Neural cell (in vitro differentiated cells): ENCODE data around the gene GAREM1. TPM values are rescaled to one million over a fixed set of nuclear protein-coding genes. Genes with fewer than 3 reads are reported as not detected.

Experiments
- H2AFZ ChIP-seq: fragments of 200-600, 300-800 bp; sonication (generic), shearing (Covaris generic); 2 replicates; pipeline ENCODE4 v1.6.0; 2014; ENCODE audit warnings: low read depth, mild to moderate bottlenecking, antibody characterized with exemption, low read length, moderate library complexity
- H3F3A ChIP-seq: fragments of 200-600 bp; shearing (Covaris generic); 2 replicates; pipeline ENCODE4 v1.6.1; 2016; ENCODE audit warnings: mild to moderate bottlenecking, moderate library complexity, mixed read lengths, antibody characterized with exemption, low read length; ENCODE audit not compliant: insufficient read depth, poor library complexity, severe bottlenecking
- H3K27ac ChIP-seq: fragments of 200-600, 300-800 bp; sonication (generic), shearing (Covaris generic); 2 replicates; pipeline ENCODE4 v1.5.1; 2014; ENCODE audit warnings: mild to moderate bottlenecking, low read length, moderate library complexity
- H3K27me3 ChIP-seq: fragments of 300-800, 200-600 bp; sonication (generic), shearing (Covaris generic); 2 replicates; pipeline ENCODE4 v1.6.0; 2014; ENCODE audit warnings: mild to moderate bottlenecking, low read depth, low read length, moderate library complexity; ENCODE audit not compliant: insufficient read depth
- H3K36me3 ChIP-seq: fragments of 300-800, 200-600 bp; sonication (generic), shearing (Covaris generic); 2 replicates; pipeline ENCODE4 v1.5.1; 2014; ENCODE audit warnings: mild to moderate bottlenecking, antibody characterized with exemption, low read length, moderate library complexity; ENCODE audit not compliant: insufficient read depth
- H3K4me2 ChIP-seq: fragments of 300-800, 200-600 bp; sonication (generic), shearing (Covaris generic); 2 replicates; pipeline ENCODE4 v1.6.0; 2014; ENCODE audit warnings: mild to moderate bottlenecking, low read length
- H3K4me3 ChIP-seq: fragments of 300-800, 200-600 bp; sonication (generic), shearing (Covaris generic); 2 replicates; pipeline ENCODE4 v1.5.1; 2014; ENCODE audit warnings: mild to moderate bottlenecking, low read length, moderate library complexity
- H3K79me2 ChIP-seq: fragments of 200-600 bp; shearing (Covaris generic); replicated peaks from 2 replicates; pipeline ENCODE4 v1.6.0; 2014; ENCODE audit warnings: mild to moderate bottlenecking, low read length, moderate library complexity; ENCODE audit not compliant: insufficient read depth
- H3K9ac ChIP-seq: fragments of 300-800, 200-600 bp; sonication (generic), shearing (Covaris generic); 2 replicates; pipeline ENCODE4 v1.6.1; 2016; ENCODE audit warnings: mild to moderate bottlenecking, low read length, mixed read lengths
- H3K9me2 ChIP-seq: fragments of 200-600 bp; shearing (Covaris generic); 2 replicates; pipeline ENCODE4 v1.6.1; 2016; ENCODE audit warnings: mild to moderate bottlenecking, low read length, mixed read lengths; ENCODE audit not compliant: insufficient read depth
- H3K9me3 ChIP-seq: fragments of 200-600, 300-800 bp; sonication (generic), shearing (Covaris generic); 2 replicates; pipeline ENCODE4 v1.6.1; 2016; ENCODE audit warnings: mild to moderate bottlenecking, mixed run types, low read length, moderate library complexity, mixed read lengths
- H4K20me1 ChIP-seq: fragments of 200-600 bp; shearing (Covaris generic); 2 replicates; pipeline ENCODE4 v1.6.1; 2016; ENCODE audit warnings: mild to moderate bottlenecking, mixed run types; ENCODE audit not compliant: insufficient read depth
- CTCF ChIP-seq: fragments of 450-650 bp; IDR thresholded peaks from 2 replicates; pipeline ENCODE4 v1.5.1; 2014; ENCODE audit warnings: antibody characterized with exemption, mild to moderate bottlenecking, moderate library complexity; ENCODE audit not compliant: poor library complexity, severe bottlenecking
- EP300 ChIP-seq: fragments of 450-650 bp; conservative IDR thresholded peaks from 2 replicates; pipeline ENCODE4 v1.6.1; 2014; ENCODE audit warnings: antibody characterized with exemption, mild to moderate bottlenecking, moderate library complexity; ENCODE audit not compliant: poor library complexity, severe bottlenecking
- EZH2 ChIP-seq: fragments of 200-600, 300-800 bp; shearing (Covaris generic), sonication (generic); IDR thresholded peaks from 2 replicates; pipeline ENCODE4 v1.6.1; 2014; ENCODE audit warnings: antibody characterized with exemption, low read length, borderline replicate concordance, mild to moderate bottlenecking; ENCODE audit not compliant: insufficient read depth, poor library complexity, severe bottlenecking
- MXI1 ChIP-seq: fragments of 450-650 bp; conservative IDR thresholded peaks from 2 replicates; pipeline ENCODE4 v1.6.1; 2014; ENCODE audit warnings: antibody characterized with exemption, mild to moderate bottlenecking; ENCODE audit not compliant: poor library complexity, severe bottlenecking
- POLR2AphosphoS5 ChIP-seq: IDR thresholded peaks from 2 replicates; pipeline ENCODE4 v1.6.1; 2012
- RAD21 ChIP-seq: fragments of 450-650 bp; conservative IDR thresholded peaks from 2 replicates; pipeline ENCODE4 v1.6.1; 2014; ENCODE audit warnings: antibody characterized with exemption, mild to moderate bottlenecking, moderate library complexity
- REST ChIP-seq: IDR thresholded peaks from 2 replicates; pipeline ENCODE4 v1.6.1; 2012; ENCODE audit warnings: borderline replicate concordance
- SMC3 ChIP-seq: fragments of 450-650 bp; conservative IDR thresholded peaks from 2 replicates; pipeline ENCODE4 v1.6.1; 2014; ENCODE audit warnings: antibody characterized with exemption, mild to moderate bottlenecking, moderate library complexity; ENCODE audit not compliant: poor library complexity
- TAF1 ChIP-seq: IDR thresholded peaks from 2 replicates; pipeline ENCODE4 v1.6.1; 2012; ENCODE audit warnings: low read depth
- polyA plus RNA-seq: library from polyadenylated mRNA; depleted of rRNA; stranded (reverse); fragments of >200 nt; gene quantifications from 2 replicates; pipeline ENCODE4 v1.2.3, GENCODE V29; 2014

The GAREM1 gene
- polyA plus RNA-seq, 1 donor from 2014 or later = 1.3 TPM

- no peaks in the 10 kb centered on the region for H3F3A ChIP-seq
- no peak overlapping the region for H3K4me2 ChIP-seq
- H2AFZ ChIP-seq = no peak overlapping the region
- H3K9ac ChIP-seq = no peak overlapping the region
- TF ChIP-seq POLR2AphosphoS5 (no peak), RAD21 (no peak), MXI1 (no peak), TAF1 (no peak), CTCF (no peak), EZH2 (no peak)
- H3K9me3 ChIP-seq = no peaks in the 10 kb centered on the region
- H4K20me1 ChIP-seq = no peaks in the 10 kb centered on the region
- H3K27ac ChIP-seq = no peak overlapping the region
- H3K79me2 ChIP-seq = no peaks in the 10 kb centered on the region
- no peak overlapping the region for H3K4me3 ChIP-seq
- H3K27me3 ChIP-seq = no peaks in the 10 kb centered on the region
- H3K36me3 ChIP-seq = no peaks in the 10 kb centered on the region
- no peaks in the 10 kb centered on the region for H3K9me2 ChIP-seq
These were observed 138.0 kb downstream of the GAREM1 start for GRCh38 chr18:32332708-32333107.

GRCh38 chr18:32328974-32329373 is 141.7 kb downstream of the GAREM1 start:
- no peak overlapping the region for H2AFZ ChIP-seq
- H3K27ac ChIP-seq = no peak overlapping the region
- no peak overlapping the region for H3K4me3 ChIP-seq
- H3K9me3 ChIP-seq = no peaks in the 10 kb centered on the region
- no peaks in the 10 kb centered on the region for H3K27me3 ChIP-seq
- no peaks in the 10 kb centered on the region for H4K20me1 ChIP-seq
- no peaks in the 10 kb centered on the region for H3K9me2 ChIP-seq
- H3K9ac ChIP-seq = no peak overlapping the region
- no peaks in the 10 kb centered on the region for H3K79me2 ChIP-seq
- TF ChIP-seq MXI1 = no peak
- TF ChIP-seq EP300 = no peak
- no peak for TF ChIP-seq REST
- TF ChIP-seq CTCF = no peak
- no peak for TF ChIP-seq EZH2
- TF ChIP-seq RAD21 = no peak
- no peak for TF ChIP-seq SMC3
- TF ChIP-seq TAF1 = no peak
- no peak for TF ChIP-seq POLR2AphosphoS5
- no peaks in the 10 kb centered on the region for H3K36me3 ChIP-seq
- no peaks in the 10 kb centered on the region for H3F3A ChIP-seq
- no peak overlapping the region for H3K4me2 ChIP-seq
